Measurements from ENCODE around the gene CLN5. TPM values are rescaled to one million over a fixed set of nuclear protein-coding genes. Genes with fewer than 3 reads are reported as not detected.

The CLN5 gene
- total RNA-seq, 3 donors from 2014 or later: 14.7 to 18.7 (median 17.1) TPM

DNA sequence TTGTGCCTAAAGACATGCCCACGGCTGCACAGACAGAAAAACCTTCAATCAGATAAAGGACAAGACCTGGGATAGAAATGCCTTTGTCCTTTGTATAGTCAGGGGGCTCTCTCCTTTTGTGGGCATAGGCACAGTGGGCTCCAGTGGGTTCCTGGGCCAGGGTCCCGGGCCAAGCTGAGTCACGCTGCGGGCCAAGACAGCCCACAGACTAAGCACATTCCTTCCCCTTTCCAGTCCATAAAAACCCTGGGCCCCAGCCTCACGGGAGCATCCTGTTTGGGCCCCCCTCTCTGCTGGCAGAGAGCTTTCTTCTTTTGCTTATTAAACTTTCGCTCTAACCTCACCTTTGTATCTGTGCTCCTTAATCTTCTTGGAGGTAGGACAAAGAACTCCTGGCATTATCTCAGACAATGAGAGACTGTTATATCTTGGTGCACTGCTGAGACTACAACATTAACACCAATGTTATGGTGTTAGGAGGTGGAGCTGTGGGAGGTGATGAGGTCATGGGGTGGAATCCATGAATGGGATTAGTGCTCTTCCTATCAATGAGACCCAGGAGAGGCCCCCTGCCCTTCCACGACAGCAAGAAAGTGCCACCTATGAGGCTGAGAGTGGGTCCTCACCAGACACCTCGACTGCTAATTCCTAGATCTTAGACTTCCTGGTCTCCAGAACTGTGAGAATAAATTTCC is 55.9 kb downstream of the CLN5 start:
- no peaks in the 10 kb centered on the region for H3K27me3 Mint-ChIP-seq (ENCODE audit: low read depth)
- ATAC-seq: no peak
- peaks cover 4% of the 10 kb centered on the region for H3K4me1 Mint-ChIP-seq (ENCODE audit: low read depth)
- no peak for DNase-seq
- no peaks in the 10 kb centered on the region for H3K9me3 Mint-ChIP-seq
- no peak overlapping the region for H3K4me3 Mint-ChIP-seq
- H3K36me3 Mint-ChIP-seq (ENCODE audit: insufficient read depth): peaks cover 57% of the 10 kb centered on the region

GRCh38 chr13:77048681-77049080 is 56.8 kb downstream of the CLN5 start:
- Mint-ChIP-seq H3K4me1 (ENCODE audit: low read depth) (no peaks in the 10 kb centered on the region), H3K4me3 (no peak overlapping the region), H3K9me3 (no peaks in the 10 kb centered on the region), H3K27me3 (ENCODE audit: low read depth) (no peaks in the 10 kb centered on the region), H3K36me3 (ENCODE audit: insufficient read depth) (peaks cover 56% of the 10 kb centered on the region)
- ATAC-seq (no peak), DNase-seq (no peak)

DNA sequence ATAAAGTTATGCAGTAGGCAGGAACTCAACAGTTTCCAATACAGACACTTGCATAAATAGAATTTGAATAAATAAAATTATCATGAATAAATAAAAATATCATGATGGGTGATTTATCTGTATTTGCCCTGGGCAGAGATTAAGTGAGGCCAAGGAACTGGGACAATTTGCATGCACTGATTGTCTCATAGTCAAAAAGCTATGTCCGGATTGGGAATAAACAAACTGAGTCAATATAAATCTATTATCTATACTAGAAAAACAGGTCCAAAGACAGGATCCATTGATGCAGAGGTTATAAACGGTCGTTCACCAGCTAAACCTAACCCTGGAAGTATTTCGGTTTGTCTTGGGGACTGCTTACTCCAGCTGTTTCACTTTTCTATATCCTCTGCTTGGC is 61.3 kb downstream of the CLN5 start:
- DNase-seq: no peak
- ATAC-seq: no peak
- Mint-ChIP-seq H3K27me3 (ENCODE audit: low read depth) (no peaks in the 10 kb centered on the region), H3K4me3 (no peak overlapping the region), H3K4me1 (ENCODE audit: low read depth) (no peaks in the 10 kb centered on the region), H3K9me3 (no peaks in the 10 kb centered on the region), H3K36me3 (ENCODE audit: insufficient read depth) (peaks cover 60% of the 10 kb centered on the region)

Other genes with a start within 250 kb of the CLN5 start
- 10 to 100 TPM in 1 of 3 donors, 1 to 10 TPM in 2; 6.3 to 11.4 (median 9.0) TPM for gene KCTD12, start 105.7 kb upstream of the CLN5 start, total RNA-seq
- gene ACOD1, start 43.6 kb upstream of the CLN5 start, total RNA-seq: not detected
- gene FBXL3, start 35.1 kb downstream of the CLN5 start, total RNA-seq: 10 to 100 TPM; 35.9 to 40.9 (median 38.5) TPM

Measured in activated T-cell treated with anti-CD3 and anti-CD28 coated beads, Interleukin-2, amount 50 U/mL, for 4 hours (primary cell).